PC-3 (cell line): Measurements from ENCODE around the gene RECQL5.

Experiments
- EZH2 ChIP-seq: fragments of 300-600 bp; sonication (generic); IDR thresholded peaks from one replicate; pipeline ENCODE4 v1.6.1; 2017; ENCODE audit warnings: antibody characterized with exemption, mild to moderate bottlenecking, low read length; ENCODE audit not compliant: unreplicated experiment
- EZH2phosphoT487 ChIP-seq: fragments of 300-600 bp; sonication (generic); IDR thresholded peaks from 2 replicates; pipeline ENCODE4 v1.6.1; 2018; ENCODE audit warnings: mild to moderate bottlenecking, antibody characterized with exemption, low read length, borderline replicate concordance
- TF ChIP-seq, protein P1 (sequence below): fragments of 300-600 bp; sonication (generic); conservative IDR thresholded peaks from 2 replicates; pipeline ENCODE4 v1.5.1; 2017; ENCODE audit warnings: antibody characterized with exemption, low read depth, mild to moderate bottlenecking, low read length

DNA sequence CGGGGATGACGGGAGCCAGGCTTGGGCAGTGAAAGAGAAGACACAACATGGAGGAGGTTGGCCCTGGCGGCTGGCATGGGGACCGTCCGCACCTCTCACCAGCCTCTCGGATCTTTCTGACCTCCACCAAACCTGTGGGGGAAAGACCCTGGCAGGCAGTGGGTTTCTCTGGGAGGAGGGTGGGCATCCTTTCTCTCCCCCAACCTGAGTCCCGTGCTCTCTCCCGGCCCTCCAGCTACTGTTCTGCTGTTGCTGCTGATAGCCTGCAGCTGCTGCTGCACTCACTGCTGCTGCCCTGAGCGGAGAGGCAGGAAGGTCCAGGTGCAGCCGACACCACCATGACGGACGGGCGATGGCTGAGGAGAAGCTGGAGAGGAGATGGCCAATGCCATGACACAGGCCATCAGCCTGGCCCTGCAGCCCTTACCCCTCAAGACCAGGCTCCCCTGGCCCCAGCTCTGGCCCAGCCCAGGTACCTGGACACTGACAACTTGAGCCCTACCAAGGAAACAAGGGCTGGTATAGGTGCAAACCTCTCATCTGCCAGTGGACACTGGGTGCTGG is 26.3 kb downstream of the RECQL5 start:
- TF ChIP-seq, protein P1, sequence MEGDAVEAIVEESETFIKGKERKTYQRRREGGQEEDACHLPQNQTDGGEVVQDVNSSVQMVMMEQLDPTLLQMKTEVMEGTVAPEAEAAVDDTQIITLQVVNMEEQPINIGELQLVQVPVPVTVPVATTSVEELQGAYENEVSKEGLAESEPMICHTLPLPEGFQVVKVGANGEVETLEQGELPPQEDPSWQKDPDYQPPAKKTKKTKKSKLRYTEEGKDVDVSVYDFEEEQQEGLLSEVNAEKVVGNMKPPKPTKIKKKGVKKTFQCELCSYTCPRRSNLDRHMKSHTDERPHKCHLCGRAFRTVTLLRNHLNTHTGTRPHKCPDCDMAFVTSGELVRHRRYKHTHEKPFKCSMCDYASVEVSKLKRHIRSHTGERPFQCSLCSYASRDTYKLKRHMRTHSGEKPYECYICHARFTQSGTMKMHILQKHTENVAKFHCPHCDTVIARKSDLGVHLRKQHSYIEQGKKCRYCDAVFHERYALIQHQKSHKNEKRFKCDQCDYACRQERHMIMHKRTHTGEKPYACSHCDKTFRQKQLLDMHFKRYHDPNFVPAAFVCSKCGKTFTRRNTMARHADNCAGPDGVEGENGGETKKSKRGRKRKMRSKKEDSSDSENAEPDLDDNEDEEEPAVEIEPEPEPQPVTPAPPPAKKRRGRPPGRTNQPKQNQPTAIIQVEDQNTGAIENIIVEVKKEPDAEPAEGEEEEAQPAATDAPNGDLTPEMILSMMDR: no peak
- TF ChIP-seq EZH2 (no peak), EZH2phosphoT487 (no peak)
